ENCODE results near the gene MACF1.
A peak's percentile ranks its signal among the peaks of the same experiment; 100 is the strongest.

Gene MACF1

DNA sequence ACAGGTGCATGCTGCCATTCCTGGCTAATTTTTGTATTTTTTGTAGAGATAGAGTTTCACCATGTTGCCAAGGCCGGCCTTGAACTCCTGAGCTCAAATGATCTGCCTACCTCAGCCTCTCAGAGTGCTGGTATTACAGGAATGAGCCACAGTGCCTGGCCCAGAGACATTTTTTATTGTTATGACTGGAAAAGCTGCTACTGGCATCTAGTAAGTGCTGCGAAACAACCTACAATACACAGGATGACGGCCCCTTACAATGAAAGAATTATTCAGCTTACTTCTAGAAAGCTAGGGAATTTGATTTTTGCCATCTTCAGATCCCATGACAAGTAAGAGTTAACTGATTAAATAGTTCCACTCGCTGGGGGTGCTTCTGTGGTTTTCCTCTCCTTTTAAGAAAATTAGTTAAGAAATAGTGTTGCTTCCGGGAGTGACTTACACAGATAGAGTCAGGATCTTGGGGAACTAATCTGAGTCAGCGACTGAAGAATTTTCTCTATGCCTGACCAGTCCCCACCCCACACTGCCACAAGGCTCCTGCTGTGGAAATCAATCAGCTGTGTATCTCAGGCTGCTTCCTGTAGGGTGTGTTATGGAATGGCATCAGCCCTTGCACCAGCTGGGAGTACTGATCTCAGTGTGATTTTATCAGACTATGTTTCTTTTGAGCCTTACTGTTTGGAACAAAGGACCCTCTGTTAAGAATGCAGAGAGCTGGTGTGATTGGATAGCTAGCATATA lies 194.0 kb downstream of the MACF1 start:
- peak; percentile 36 for DNase-seq

GRCh38 chr1:39401106-39401505 lies 196.6 kb downstream of the MACF1 start:
- DNase-seq, result no peak

DNA sequence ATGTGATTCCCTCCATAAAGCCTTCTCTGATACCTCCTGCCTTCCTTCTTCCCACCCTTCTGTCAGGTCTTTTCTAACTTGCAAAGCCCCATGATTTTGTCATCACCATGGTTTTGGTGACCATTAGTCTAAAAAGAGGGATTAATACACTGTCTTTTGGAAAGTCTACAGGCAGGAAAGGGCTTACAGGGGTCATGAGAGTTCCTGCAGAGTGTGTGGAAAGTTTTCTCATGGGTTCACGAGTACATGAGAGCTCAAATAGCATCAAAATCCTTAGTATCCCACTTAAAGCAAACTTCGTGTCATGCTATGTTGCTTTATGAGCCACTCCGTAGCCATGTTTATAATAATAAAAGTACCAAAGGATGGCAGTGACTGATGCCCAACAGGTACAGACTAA lies 200.4 kb downstream of the MACF1 start:
- DNase-seq, result no peak

GRCh38 chr1:39405358-39405757 lies 200.9 kb downstream of the MACF1 start:
- no peak for DNase-seq

- DNase-seq, result no peak
Measured at GRCh38 chr1:39406533-39407450, 202.3 kb downstream of the MACF1 start.

GRCh38 chr1:39407510-39407895 lies 203.0 kb downstream of the MACF1 start:
- DNase-seq, result no peak

- no peak for DNase-seq
Measured at GRCh38 chr1:39407896-39408640, 203.6 kb downstream of the MACF1 start.

DNA sequence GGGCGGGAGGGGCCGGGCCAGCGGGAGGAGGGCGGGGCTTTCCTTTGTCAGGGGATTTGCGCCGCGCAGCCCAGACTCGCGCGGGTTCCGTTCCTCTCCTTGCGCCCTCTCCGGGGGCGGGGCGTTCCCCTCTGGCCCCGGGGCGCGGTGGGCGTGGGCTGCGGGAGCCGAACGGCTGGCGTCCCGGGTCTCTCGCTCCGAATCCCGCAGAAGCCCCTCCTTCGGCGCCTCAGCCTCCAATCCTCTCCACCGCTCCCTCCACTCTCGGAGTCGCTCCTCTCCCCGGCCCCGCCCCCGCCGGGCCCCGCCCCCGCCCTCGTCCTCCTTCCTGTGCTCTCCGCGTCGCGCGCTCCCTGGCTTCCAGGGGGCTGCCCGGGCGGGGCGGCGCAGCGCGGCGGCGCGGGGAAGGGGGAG lies 204.2 kb downstream of the MACF1 start:
- DNase-seq, result peak; percentile 80

- DNase-seq, result no peak
Measured at GRCh38 chr1:39409055-39409816, 204.7 kb downstream of the MACF1 start.

DNA sequence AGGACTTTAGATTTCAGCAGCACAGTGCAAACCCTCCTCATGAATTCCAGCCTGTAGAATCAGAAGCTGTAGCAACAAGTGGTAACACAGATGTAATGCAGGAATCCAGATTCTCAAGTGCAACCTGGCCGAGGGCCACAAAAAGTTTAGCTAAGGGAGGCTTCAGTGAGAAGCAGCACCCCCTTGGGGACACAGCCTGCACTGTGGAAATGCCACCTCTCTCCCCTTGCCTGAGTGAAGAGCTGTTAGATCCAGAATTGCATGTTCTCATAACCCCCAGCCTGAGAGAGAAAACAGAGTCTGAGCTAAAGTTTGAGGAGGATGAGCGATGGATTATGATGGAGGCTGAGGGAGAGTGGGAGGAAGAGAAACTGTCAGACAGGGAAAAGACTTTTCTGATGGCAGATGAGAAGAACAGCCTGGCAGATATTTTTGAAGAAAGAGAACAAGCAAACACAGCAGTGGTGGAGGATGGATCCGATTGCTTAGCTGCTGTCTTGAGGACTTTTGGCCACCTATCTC lies 206.5 kb downstream of the MACF1 start:
- DNase-seq, result peak; percentile 65

DNA sequence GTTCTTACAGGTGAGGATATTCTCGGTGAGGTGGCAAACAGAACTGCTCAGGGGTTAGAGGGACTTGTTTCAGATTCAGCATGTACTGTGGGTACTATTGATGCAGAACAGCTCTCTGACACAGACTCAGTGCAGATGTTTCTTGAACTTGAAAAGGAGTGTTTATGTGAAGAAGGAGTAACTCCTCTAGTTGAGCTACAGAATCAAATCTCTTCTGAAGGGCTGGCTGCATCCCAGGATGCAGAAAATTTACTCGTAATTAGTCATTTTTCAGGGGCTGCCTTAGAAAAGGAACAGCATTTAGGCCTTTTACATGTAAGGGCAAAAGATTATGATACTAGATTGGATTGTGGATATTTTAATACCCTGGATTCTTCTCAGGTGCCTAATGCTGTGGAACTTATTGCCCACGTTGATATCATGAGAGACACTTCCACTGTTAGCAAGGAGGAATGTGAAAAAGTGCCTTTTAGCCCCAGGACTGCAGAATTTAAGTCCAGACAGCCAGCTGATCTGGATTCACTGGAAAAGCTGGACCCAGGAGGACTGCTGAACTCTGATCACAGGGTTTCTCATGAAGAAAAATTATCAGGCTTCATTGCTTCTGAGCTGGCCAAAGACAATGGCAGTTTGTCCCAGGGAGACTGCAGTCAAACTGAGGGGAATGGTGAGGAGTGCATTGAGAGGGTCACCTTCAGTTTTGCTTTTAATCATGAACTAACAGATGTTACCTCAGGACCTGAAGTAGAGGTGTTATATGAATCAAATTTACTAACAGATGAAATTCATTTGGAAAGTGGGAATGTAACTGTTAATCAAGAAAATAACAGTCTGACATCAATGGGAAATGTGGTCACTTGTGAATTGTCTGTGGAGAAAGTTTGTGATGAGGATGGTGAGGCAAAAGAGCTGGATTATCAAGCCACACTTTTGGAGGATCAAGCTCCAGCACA lies 207.3 kb downstream of the MACF1 start:
- DNase-seq, result no peak

DNA sequence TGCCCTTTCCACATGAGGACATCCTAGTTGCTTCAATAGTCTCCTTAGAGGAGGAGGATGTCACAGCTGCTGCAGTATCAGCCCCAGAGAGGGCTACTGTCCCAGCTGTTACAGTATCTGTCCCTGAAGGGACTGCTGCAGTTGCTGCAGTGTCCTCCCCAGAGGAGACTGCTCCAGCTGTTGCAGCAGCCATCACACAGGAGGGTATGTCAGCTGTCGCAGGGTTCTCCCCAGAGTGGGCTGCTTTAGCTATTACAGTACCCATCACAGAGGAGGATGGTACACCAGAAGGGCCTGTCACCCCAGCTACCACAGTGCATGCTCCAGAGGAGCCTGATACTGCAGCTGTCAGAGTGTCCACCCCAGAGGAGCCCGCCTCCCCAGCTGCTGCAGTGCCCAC lies 208.4 kb downstream of the MACF1 start:
- DNase-seq, result no peak

- DNase-seq, result no peak
Measured at GRCh38 chr1:39413902-39414528, 209.5 kb downstream of the MACF1 start.

DNA sequence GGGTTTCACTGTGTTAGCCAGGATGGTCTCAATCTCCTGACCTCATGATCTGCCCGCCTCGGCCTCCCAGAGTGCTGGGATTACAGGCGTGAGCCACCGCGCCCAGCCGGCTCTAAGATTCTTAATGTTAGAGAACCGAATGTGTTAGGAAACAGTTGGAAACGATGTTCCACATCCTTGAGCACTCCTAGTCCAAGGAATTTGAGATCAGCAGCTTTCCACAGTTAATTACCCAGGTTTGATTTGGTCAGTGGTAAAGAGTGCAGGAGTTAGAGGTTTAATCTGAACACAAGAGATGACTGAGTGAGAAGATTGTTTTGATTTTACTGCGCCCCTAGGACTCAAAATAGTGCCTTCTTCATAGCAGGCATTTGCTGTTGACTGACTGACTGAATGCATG lies 211.1 kb downstream of the MACF1 start:
- DNase-seq, result no peak

DNA sequence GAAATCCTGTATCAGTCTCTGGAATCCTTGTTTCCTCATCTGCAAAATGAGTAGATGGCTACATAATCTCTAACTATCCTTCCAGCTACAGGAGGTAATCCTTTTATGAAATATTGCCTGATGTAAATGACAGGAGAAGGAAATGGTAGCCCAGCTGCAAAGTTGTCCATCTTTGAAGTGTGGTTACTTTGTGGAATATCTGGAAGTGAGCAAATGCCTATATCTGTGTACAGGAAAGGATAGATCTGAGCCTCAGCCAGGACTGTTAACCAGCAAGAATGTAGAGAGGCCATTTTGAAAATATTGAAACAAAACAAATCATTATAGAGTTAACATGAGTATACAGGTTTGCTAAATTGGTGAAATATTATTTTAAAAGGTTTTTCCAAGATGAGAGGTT lies 212.1 kb downstream of the MACF1 start:
- no peak for DNase-seq

GRCh38 chr1:39418236-39418635 lies 213.7 kb downstream of the MACF1 start:
- DNase-seq, result no peak

DNA sequence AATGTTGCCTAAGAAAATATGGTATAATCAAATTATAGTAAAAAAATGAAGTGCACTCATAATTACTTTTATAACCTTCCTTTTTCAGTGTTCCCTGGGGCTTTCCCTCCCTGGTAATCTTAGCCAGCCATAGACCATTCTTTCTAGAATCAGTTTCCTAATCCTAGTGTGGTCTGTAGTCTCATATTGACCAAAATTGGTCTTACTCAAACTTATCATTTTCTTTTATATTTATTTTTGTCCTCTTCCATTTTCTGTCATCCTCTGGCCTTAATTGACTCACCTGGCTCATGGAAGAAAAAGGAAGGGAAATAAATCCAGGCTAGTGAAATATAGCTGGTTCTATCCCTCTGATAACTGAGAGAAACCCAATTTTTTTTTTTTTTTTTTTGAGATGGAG lies 216.0 kb downstream of the MACF1 start:
- DNase-seq, result no peak

- no peak for DNase-seq
Measured at GRCh38 chr1:39422614-39423013, 218.1 kb downstream of the MACF1 start.

DNA sequence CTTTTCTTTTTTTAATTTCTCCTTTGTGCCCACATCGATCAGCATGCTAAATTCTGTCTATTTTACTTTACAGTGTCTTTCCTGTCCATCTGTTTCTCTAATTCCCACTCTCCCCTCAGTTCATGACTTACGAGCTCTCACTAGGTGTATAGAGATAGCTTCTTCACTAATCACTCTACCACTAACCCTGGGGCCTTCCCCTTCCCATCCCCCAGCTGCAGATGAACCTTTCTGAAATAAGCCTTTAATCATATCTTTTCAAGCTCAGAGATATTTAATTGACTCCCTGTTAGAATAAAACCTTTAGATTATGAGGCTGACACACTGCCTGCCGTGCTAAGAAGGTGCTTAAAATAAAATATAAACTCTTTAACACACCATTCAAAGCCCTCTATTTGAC lies 220.7 kb downstream of the MACF1 start:
- no peak for DNase-seq

DNA sequence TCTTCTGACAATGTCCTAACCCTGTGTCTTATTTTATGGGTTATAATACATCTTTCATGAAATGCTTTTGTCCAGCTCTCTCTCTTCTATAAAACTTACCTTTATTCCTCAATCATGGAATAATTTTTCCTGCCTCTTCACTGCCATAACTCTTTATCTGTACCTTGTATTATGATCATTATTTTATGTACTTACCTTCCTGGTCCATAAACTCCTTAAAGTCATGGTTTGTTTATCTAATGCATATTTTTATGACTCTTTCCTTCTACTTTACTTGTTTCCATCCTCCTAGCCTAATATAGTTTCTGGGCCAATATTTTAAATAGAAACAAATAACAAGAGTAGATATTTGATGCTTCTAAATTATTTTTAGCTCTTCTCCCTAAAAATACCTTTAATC lies 221.1 kb downstream of the MACF1 start:
- no peak for DNase-seq

DNA sequence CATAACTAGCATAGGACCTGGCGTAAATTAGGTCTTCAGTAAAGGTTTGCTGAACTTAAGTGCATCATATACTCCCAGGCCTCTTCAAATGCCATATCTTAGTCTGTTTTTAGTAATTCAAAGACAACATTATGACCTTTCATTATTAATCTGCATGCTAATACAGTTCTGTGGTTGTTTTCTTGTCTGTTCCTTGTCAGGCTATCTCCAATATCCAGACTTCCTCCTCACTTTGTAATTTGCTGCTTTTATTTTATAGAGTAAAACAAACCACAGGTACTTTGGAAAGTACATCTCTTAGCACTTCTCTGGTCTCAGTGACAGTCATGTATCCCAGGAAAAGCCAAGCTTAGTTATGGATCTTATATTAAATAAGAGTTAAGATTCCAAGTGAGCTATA lies 221.9 kb downstream of the MACF1 start:
- no peak for DNase-seq

All from stimulated activated CD4-positive, alpha-beta T cell treated with anti-CD3 and anti-CD28 coated beads, Interleukin-4, amount 100 ng/mL, for 24 hours (primary cell).